Activated T-cell treated with anti-CD3 and anti-CD28 coated beads for 24 hours (primary cell): ENCODE data around the gene RIPPLY1.
A peak's percentile ranks its signal among the peaks of the same experiment; 100 is the strongest.
"Not testable (repeated sequence)": the region's sequence is repeated elsewhere in the genome, so short reads cannot be mapped to it uniquely, and the experiment has no call there.

Experiments used
- DNase-seq: peaks from one replicate; pipeline ENCODE4 v3.0.0-alpha.2; 2020; ENCODE audit warnings: low read depth

Gene RIPPLY1

GRCh38 chrX:106906361-106906760 is 3.2 kb upstream of the RIPPLY1 start:
- DNase-seq, result no peak

GRCh38 chrX:106905064-106905708 is 2.0 kb upstream of the RIPPLY1 start:
- no peak for DNase-seq

- DNase-seq, result no peak
Observed at GRCh38 chrX:106903856-106904528, 851 bp upstream of the RIPPLY1 start.

GRCh38 chrX:106902684-106903083 is 457 bp downstream of the RIPPLY1 start:
- DNase-seq, result no peak

GRCh38 chrX:106901781-106902219 is 1.3 kb downstream of the RIPPLY1 start:
- no peak for DNase-seq

GRCh38 chrX:106901341-106901740 is 1.8 kb downstream of the RIPPLY1 start:
- no peak for DNase-seq

- DNase-seq, result no peak
Observed at GRCh38 chrX:106899841-106900240, 3.3 kb downstream of the RIPPLY1 start.

GRCh38 chrX:106899276-106899675 is 3.9 kb downstream of the RIPPLY1 start:
- no peak for DNase-seq

GRCh38 chrX:106898462-106898861 is 4.7 kb downstream of the RIPPLY1 start:
- no peak for DNase-seq

GRCh38 chrX:106897259-106897658 is 5.9 kb downstream of the RIPPLY1 start:
- no peak for DNase-seq

GRCh38 chrX:106894978-106895452 is 8.1 kb downstream of the RIPPLY1 start:
- no peak for DNase-seq

- DNase-seq, result peak; percentile 27
Observed at GRCh38 chrX:106894392-106894909, 8.7 kb downstream of the RIPPLY1 start.

- DNase-seq, result no peak
Observed at GRCh38 chrX:106891762-106892460, 11.2 kb downstream of the RIPPLY1 start.

GRCh38 chrX:106889468-106889867 is 13.7 kb downstream of the RIPPLY1 start:
- DNase-seq, result no peak

- DNase-seq, result no peak
Observed at GRCh38 chrX:106875151-106875550, 28.0 kb downstream of the RIPPLY1 start.

- no peak for DNase-seq
Observed at GRCh38 chrX:106874075-106874474, 29.1 kb downstream of the RIPPLY1 start.

- not testable (repeated sequence) for DNase-seq
Observed at GRCh38 chrX:106872796-106873195, 30.3 kb downstream of the RIPPLY1 start.

GRCh38 chrX:106863697-106864096 is 39.4 kb downstream of the RIPPLY1 start:
- no peak for DNase-seq

- peak; percentile 1 for DNase-seq
Observed at GRCh38 chrX:106862972-106863688, 40.0 kb downstream of the RIPPLY1 start.
